SK-N-MC (cell line): ENCODE measurements around the gene LMTK2.

Source experiments
- DNase-seq: peaks from one replicate; pipeline ENCODE4 v3.0.0-alpha.2; 2011; ENCODE audit warnings: low read depth, low spot score
- H3K27ac ChIP-seq: fragments of 200-600 bp; sonication (generic); 2 replicates; pipeline ENCODE4 v1.5.1; 2016; ENCODE audit warnings: mixed run types
- H3K36me3 ChIP-seq: fragments of 200-600 bp; sonication (generic); 2 replicates; pipeline ENCODE4 v1.6.1; 2017; ENCODE audit warnings: antibody characterized with exemption, low read length, mixed read lengths; ENCODE audit not compliant: insufficient read depth
- H3K4me3 ChIP-seq: fragments of 200-600 bp; sonication (generic); 2 replicates; pipeline ENCODE4 v1.5.1; 2016
- H3K9ac ChIP-seq: fragments of 200-600 bp; sonication (generic); 2 replicates; pipeline ENCODE4 v1.8.0; 2017; ENCODE audit warnings: mixed run types, mixed read lengths; ENCODE audit not compliant: insufficient read length
- H3K9me3 ChIP-seq: fragments of 200-600 bp; sonication (generic); 2 replicates; pipeline ENCODE4 v1.6.1; 2017; ENCODE audit warnings: low read depth, mild to moderate bottlenecking, antibody characterized with exemption, low read length, moderate library complexity, mixed read lengths
- EZH2 ChIP-seq: fragments of 200-600 bp; sonication (generic); IDR thresholded peaks from one replicate; pipeline ENCODE4 v1.6.1; 2017; ENCODE audit warnings: antibody characterized with exemption
- FOXP2 ChIP-seq: optimal IDR thresholded peaks from 2 replicates; pipeline ENCODE3; 2011; ENCODE audit warnings: mild to moderate bottlenecking, moderate library complexity; ENCODE audit not compliant: insufficient read depth; ENCODE audit errors: extremely low read length, control extremely low read depth
- POLR2AphosphoS5 ChIP-seq: IDR thresholded peaks from 2 replicates; pipeline ENCODE4 v1.6.1; 2012; ENCODE audit warnings: mild to moderate bottlenecking, low read depth, low read length, borderline replicate concordance

The LMTK2 gene

DNA sequence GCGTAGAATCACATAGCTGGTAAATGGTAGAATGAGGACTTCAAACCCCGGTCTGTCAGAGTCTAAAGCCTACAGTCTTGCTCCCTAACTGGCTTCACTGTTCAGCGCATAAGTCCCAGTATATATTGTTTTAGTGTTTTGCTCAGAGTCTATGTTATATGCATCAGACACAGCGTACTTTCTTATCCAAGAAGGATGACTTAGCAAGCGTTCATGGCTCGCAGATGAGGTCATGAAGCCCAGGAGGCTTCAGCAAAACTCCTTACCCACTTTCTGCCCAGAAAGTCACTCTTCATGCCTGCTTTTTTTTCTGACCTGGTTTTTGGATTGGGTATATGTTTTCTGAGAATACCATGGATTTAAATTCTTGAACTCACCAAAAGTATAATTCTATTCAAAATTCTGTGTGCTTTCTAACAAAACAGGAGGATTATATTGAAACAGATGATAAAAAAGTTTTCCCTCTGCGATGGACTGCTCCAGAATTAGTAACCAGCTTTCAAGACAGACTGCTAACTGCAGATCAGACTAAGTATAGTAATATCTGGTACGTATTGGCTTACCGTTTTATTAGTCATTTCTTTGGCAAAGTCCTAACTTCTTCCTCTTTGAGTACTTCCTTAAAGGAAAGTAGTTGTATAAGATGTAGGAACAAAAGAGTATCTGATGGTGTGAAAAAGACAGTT is 79.9 kb downstream of the LMTK2 start:
- no peaks in the 10 kb centered on the region for H3K36me3 ChIP-seq
- TF ChIP-seq FOXP2: no peak
- no peak for TF ChIP-seq EZH2
- no peak for TF ChIP-seq POLR2AphosphoS5
- no peaks in the 10 kb centered on the region for H3K9me3 ChIP-seq
- H3K4me3 ChIP-seq: no peak overlapping the region
- H3K9ac ChIP-seq: no peak overlapping the region
- DNase-seq: no peak
- H3K27ac ChIP-seq: no peak overlapping the region

- H3K9me3 ChIP-seq: no peaks in the 10 kb centered on the region
- no peak overlapping the region for H3K4me3 ChIP-seq
- TF ChIP-seq POLR2AphosphoS5: no peak
- no peak for TF ChIP-seq EZH2
- TF ChIP-seq FOXP2: no peak
- H3K9ac ChIP-seq: no peak overlapping the region
- no peaks in the 10 kb centered on the region; the same call in 1 of the 2 replicates for H3K36me3 ChIP-seq
- DNase-seq: no peak
- no peak overlapping the region for H3K27ac ChIP-seq
Observed at GRCh38 chr7:98187138-98187502, 80.5 kb downstream of the LMTK2 start.

- peaks cover 4% of the 10 kb centered on the region; the same call in 1 of the 2 replicates for H3K36me3 ChIP-seq
- no peak overlapping the region for H3K4me3 ChIP-seq
- H3K9ac ChIP-seq: no peak overlapping the region
- TF ChIP-seq EZH2 (no peak), POLR2AphosphoS5 (no peak), FOXP2 (no peak)
- no peaks in the 10 kb centered on the region for H3K9me3 ChIP-seq
- DNase-seq: no peak
- no peak overlapping the region for H3K27ac ChIP-seq
Observed at GRCh38 chr7:98189559-98189958, 82.9 kb downstream of the LMTK2 start.

DNA sequence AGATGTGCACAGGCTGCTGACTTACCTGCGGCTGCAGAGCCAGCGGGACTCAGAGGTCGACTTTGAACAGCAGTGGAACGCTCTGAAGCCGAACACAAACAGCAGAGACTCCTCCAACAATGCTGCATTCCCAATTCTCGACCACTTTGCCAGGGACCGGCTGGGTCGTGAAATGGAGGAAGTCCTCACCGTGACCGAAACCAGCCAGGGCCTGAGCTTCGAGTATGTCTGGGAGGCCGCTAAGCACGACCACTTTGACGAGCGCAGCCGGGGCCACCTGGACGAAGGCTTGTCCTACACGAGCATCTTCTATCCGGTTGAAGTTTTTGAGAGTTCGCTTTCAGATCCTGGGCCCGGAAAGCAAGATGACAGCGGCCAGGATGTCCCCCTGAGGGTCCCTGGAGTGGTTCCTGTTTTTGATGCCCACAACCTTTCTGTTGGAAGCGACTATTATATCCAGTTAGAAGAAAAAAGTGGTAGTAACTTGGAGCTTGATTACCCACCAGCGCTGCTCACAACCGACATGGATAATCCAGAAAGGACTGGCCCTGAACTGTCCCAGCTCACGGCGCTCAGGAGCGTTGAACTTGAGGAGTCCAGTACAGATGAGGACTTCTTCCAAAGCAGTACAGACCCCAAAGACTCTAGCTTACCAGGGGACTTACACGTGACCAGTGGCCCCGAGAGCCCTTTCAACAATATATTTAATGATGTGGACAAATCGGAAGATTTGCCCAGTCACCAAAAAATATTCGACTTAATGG is 85.2 kb downstream of the LMTK2 start:
- Histone ChIP-seq H3K4me3 (no peak overlapping the region), H3K9ac (no peak overlapping the region), H3K9me3 (no peaks in the 10 kb centered on the region), H3K27ac (no peak overlapping the region), H3K36me3 (peaks cover 4% of the 10 kb centered on the region; the same call in 1 of the 2 replicates)
- no peak for TF ChIP-seq FOXP2
- TF ChIP-seq POLR2AphosphoS5: no peak
- no peak for TF ChIP-seq EZH2
- no peak for DNase-seq

- H3K27ac ChIP-seq: no peak overlapping the region
- TF ChIP-seq EZH2 (no peak), FOXP2 (no peak), POLR2AphosphoS5 (no peak)
- no peak overlapping the region for H3K4me3 ChIP-seq
- DNase-seq: no peak
- H3K9me3 ChIP-seq: no peaks in the 10 kb centered on the region
- peaks cover 4% of the 10 kb centered on the region; the same call in 1 of the 2 replicates for H3K36me3 ChIP-seq
- H3K9ac ChIP-seq: no peak overlapping the region
Observed at GRCh38 chr7:98192781-98193457, 86.3 kb downstream of the LMTK2 start.

DNA sequence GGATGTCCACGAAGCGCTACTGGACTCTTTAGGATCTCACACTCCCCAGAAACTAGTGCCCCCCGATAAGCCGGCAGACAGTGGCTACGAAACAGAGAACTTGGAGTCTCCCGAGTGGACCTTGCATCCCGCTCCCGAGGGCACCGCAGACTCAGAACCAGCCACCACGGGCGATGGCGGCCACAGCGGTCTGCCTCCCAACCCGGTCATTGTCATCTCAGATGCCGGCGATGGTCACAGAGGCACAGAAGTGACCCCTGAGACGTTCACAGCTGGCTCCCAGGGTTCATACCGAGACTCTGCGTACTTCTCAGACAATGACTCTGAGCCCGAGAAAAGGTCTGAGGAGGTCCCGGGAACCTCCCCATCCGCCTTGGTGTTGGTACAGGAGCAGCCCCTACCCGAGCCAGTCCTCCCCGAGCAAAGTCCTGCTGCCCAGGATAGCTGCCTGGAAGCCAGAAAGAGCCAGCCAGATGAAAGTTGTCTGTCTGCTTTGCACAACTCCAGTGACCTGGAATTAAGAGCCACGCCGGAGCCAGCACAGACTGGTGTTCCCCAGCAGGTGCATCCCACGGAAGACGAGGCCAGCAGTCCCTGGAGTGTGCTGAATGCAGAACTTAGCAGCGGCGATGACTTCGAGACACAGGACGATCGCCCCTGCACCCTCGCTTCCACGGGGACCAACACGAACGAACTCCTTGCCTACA is 87.0 kb downstream of the LMTK2 start:
- no peak for DNase-seq
- Histone ChIP-seq H3K9ac (no peak overlapping the region), H3K4me3 (no peak overlapping the region), H3K36me3 (peaks cover 4% of the 10 kb centered on the region; the same call in 1 of the 2 replicates), H3K9me3 (no peaks in the 10 kb centered on the region), H3K27ac (no peak overlapping the region)
- TF ChIP-seq EZH2 (no peak), FOXP2 (no peak), POLR2AphosphoS5 (no peak)

GRCh38 chr7:98194186-98194585 is 87.5 kb downstream of the LMTK2 start:
- Histone ChIP-seq H3K27ac (no peak overlapping the region), H3K9me3 (no peaks in the 10 kb centered on the region), H3K36me3 (peaks cover 4% of the 10 kb centered on the region; the same call in 1 of the 2 replicates), H3K9ac (no peak overlapping the region), H3K4me3 (no peak overlapping the region)
- no peak for TF ChIP-seq POLR2AphosphoS5
- TF ChIP-seq EZH2: no peak
- TF ChIP-seq FOXP2: no peak
- DNase-seq: no peak
